ENCODE data around the gene RAC2.

GRCh38 chr22:37284805-37285355, 40.8 kb upstream of the RAC2 start:
- no peak for TF ChIP-seq POLR2A (IDR thresholded peaks at IDR 0.05)
- TF ChIP-seq, protein P1, sequence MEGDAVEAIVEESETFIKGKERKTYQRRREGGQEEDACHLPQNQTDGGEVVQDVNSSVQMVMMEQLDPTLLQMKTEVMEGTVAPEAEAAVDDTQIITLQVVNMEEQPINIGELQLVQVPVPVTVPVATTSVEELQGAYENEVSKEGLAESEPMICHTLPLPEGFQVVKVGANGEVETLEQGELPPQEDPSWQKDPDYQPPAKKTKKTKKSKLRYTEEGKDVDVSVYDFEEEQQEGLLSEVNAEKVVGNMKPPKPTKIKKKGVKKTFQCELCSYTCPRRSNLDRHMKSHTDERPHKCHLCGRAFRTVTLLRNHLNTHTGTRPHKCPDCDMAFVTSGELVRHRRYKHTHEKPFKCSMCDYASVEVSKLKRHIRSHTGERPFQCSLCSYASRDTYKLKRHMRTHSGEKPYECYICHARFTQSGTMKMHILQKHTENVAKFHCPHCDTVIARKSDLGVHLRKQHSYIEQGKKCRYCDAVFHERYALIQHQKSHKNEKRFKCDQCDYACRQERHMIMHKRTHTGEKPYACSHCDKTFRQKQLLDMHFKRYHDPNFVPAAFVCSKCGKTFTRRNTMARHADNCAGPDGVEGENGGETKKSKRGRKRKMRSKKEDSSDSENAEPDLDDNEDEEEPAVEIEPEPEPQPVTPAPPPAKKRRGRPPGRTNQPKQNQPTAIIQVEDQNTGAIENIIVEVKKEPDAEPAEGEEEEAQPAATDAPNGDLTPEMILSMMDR (IDR thresholded peaks at IDR 0.05) = no peak
